Suppressor macrophage treated with lipopolysaccharide for 4 hours (primary cell): ENCODE data around the gene FREY1.

ENCODE experiments used
- DNase-seq: peaks from one replicate; pipeline ENCODE4 v3.0.0-alpha.2; 2020

FREY1 gene, protein sequence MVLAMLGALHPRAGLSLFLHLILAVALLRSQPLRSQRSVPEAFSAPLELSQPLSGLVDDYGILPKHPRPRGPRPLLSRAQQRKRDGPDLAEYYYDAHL

DNA sequence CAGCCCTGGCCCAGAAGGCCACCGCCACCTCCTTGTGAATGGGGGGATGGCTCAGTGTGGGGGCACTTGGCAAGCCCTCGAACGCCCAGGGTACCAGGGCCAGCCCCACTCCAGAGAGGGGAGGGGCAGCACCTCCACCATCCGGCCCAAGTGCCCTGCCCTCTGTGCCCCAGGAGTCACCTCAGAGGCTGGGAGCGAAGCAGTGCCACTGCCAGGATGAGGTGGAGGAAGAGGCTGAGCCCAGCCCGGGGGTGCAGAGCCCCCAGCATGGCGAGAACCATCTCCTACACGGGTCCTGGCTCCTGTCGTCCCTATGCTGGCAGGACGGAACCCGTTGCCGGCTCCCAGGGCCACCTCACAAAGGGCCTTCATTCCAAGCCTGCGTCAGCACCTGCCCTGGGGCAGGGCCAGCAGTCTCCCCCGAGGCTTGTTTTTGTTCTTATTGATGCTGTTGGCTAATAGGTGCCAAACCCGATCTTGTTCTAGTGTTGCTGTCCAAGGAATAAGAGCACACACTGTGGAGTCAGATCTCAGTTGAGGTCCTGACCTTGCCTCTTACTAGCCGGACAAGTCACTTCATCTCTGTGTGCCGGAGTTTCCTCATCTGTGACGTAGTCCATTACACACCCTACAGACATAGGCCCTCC, at the start of gene FREY1:
FREY1 (minus strand) TSS at position 307 of the 647 bp plus-strand sequence; CDS start at position 281, 26 bp downstream.
- no peak for DNase-seq

DNA sequence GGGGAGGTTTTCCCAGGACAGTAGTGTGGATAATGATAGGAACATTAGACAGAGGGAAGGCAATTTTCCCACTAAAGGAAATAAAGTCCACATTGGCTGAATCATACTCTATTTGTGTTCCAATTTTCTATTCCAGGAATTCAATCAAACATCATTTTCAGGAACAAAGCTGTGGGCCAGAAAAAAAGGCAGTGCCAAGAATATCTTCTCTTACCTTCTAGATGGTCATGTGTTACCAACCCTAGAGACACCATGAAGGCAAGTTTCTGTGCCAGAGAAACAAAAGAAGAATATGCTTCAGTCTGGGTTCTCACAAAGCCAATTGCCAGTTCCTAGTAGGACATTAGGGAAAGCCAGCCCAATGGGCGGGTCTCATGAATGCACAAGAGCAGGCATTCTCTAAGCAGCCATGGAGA, 42.9 kb upstream of the FREY1 start:
- no peak for DNase-seq

DNA sequence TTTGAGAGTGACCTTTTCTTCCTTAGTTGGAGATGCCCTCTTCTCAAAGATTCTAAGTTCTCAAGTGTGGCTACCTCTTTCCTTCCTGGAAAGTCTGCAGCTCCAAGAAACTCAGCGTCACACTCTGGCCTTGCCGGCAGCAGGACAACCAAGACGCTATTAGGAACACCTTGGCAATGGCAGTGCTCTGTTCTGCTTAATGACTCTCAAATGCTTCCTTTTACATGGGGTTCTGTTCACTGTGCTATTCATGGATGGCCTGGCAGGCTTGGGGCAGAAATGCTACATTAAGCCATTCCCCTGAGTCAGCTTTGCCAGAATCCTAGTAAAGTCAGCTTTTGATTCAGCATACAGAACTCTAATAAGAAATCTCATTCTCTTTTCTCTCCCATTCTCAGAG, 41.3 kb upstream of the FREY1 start:
- DNase-seq: no peak

DNA sequence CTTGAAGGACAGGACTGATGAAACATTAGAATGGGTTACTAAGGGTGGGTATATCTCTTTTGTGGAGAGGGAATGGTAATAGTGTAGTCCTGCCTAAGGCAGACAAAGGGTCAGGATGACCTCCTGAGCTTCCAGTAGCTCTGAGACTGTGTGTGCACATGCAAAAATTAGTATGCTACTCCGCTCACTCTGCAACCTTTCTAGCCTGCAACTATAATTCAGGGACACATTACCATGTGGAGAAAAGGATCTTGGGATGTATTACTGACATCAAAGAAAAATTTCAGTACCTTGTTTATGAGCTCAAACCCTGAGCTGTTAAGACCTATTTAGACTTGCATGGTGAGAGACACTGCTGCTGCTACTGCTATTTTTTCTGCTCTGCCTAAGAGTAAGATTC, 40.8 kb upstream of the FREY1 start:
- DNase-seq: no peak

DNA sequence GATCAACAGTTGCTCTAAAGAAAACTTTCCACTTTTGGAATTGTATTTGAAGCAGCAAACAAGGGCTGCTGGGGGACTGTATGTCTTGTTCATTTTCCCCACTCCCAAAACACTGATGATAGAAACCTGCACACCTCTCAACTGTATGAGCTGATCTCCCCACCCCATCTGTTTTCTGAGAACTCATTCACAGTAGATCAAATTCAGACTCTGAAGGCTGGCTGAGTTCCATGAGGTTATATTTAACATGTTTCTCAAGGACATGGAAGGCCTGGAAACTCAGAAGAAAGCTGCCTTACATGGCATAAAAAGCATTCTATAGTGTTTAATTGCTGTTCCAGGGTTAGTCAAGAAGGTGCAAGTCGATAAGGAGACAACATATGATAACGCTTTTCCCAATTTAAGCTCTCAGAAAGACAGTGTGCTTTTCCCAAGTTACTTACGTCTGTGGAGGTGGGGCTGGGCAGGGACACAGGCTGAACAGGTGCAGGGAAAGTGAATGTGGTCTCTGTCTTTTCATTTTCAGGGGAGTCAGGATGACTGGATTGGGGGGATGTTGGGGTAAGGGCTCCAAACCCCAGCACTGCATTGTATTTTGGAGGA, 38.4 kb upstream of the FREY1 start:
- DNase-seq: no peak

DNA sequence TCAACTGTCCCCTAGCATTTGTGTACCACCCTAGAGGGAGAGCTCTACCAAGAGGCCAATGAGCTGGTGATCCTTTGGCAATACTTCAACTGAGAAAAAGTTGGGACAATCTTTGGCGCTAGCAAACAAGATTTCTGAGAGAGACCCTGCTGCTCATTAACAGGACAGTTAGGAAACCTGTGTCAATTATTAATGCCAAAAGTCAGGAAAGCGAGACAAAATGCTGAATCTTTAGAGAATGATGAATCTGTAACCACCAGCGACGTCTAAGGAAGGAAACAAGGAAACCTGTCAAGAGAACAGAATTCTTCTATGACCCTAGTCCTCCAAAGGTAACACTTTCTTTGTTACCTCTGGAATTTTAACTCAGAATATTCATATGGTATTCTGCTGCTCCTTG, 35.3 kb upstream of the FREY1 start:
- DNase-seq: no peak

DNA sequence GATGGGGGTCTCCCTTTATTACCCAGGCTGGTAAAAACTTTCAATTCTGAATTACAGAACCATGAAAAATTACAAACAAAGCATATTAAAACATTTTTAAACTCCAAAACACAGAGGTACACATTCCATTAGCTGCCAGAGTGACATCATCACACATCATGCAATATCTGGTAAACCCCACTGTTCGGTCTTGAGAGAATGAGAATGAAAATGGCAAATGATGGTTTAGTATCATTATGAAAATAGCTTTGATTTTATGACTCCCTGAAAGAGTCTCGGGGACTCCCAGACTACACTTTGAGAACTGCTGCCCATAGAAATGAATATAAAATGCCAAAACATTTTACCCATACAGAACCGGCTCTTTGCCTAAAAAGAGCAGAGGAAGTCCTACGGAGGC, 34.2 kb upstream of the FREY1 start:
- DNase-seq: no peak

DNA sequence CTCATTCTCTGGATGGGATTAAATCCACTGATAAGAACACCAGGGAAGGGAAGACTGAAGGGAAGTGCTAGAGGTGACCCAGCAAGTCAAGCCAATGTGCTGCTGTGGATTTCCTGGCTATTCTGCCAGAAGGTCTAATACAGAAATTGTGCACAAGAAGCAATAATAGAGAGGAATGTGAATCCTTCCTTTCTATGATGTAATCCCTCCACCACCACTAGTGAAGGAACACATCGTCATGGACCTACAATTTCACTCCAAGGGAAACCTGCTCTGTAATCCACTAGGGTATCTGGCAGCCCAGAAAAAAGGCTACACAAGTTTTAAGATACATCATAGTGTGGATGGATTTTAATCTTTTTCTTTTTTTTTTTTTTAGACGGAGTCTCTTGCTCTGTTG, 32.8 kb upstream of the FREY1 start:
- no peak for DNase-seq

DNA sequence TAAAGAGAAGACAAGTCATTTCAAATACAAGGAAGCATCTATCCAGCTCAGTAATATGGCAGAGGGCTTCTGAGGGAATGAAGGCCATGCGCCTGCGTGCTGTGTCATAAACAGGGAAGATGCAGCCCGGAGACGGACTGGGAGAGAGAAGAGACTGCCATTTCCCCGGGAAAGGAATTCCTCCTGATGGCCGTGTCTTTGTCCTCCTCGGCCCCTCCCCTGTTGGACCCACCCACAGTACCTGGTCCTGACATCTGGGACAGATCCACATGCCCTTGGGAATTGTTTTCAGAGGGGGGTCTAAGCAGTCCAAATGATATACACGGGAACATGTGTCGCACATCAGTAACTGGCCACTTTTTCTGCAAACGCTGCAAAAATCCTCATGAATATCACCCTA, 30.8 kb upstream of the FREY1 start:
- DNase-seq: no peak

DNA sequence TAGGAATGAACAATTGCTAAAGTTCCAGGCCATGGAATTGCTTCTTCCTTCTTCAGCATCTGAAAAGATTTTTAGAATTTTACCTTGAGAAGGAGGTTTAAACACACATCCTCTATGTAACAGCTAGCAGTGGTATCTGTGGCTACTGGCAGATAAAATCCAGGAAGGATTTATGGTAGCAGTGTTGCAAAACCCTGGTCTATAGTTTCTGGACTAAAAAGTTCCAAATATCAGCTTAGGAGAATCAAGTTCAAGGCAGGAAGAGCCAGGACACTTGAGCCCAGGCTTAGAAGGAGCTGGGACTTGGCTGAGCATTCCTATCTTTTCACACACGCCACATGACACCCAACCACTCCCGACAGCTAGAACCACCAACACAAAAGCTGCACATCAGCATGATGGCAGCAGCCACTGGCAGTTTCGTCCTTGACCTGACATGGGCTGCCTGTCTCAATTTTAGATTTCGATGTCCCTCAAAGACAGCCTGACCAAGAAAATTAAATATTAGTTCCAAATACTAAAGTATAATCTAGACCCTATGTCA, 29.5 kb upstream of the FREY1 start:
- DNase-seq: no peak

DNA sequence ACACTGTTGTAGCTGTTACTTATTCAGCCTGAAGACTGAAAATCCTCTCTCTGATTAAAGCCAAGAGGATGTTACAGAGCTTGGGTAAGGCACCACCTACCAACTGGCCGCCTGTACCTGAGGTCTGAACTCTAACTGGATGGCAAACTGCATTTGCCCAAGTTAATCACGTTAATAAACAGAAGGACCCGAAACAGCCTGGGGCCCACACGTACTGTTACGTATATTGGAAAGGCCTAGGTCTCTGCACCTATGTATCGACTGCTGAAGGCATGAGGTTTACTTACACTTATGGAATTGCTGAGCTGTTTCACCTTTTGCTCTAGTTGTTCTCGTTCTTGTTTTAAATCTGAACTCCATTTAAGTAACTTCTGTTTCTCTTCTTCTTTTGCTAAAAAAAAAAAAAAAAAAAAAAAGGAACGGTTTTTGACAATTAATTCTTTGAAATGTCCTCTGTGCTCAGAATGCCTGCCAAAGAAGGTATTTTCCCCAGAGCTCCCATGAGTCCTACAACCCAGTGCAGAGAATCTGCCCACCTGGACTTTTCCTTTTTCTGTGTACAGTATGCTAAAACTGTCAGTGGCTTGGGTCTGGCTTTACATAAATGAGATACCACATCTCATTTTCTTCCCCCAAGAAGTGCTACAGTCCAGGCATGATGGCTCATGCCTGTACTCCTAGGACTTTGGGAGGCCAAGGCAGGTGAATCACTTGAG, 28.4 kb upstream of the FREY1 start:
- no peak for DNase-seq

DNA sequence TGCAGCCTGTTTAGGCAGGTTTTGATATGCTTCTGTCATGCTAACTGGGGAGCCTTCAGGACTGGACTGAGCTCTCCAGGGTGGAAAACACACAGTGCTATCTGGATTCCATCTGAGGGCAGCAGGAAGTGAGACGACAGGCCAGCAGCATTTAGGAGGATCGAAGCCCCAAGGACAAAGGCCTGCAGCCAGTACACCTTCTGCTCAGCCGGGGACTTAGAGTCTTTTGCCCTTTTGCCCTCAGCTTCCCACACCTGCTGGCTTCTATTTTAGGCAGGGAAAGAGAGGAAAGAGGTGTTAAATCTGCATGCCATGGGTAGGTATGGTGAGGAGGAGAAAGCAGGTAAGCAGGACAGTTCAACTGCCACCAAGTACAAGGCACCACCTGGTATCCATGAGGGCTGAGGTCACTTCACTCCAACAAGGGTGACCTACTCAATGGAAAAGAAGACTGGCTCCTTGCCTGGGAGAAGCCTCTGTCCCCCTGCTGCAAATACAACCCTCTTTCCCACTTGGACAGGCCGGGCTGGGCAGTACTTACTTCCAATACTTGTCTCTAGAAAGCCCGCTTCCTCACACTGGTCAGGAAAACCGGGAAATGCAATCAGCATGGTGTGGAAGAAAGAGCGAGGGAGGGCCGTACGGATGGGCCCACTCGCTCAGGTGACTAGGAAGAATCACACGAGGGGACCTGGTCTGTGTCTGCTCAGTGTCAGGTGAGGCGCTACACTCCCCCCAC, 27.7 kb upstream of the FREY1 start:
- no peak for DNase-seq

DNA sequence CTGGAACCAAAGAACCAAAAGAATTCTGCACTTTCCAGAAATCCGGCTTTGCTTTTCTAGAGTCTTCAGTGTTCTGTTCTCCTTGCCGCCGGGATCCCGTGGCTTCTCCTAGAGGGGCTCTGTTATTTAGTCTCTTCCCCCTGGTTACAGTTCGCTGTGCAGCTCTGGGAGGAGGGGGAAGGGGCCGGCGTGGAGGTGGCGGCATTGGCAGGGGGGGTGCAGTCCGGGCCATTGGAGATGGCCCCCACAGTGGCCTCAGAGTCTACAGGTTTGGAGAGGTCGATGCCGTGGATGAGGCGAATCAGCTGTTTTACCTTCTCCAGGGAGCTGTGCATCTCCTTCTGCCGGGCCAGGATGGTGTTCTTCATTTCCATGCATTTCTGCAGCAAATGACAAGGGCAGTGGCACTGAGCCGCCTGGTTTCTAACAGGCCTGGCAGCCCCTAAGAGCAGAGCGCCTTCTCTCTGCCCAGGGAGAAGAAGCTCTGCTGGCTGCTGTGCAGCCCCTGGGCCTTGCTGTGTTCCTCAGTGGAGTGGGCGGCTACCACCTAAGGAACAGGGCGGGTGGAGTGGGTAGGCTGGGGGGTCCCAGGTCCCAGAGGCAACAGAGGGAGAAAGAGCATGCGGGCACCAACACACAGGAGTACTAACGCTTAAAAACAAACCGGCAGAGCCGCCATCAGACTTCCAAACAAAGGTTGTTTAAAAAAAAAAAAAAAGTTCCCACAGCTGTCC, 26.9 kb upstream of the FREY1 start:
- no peak for DNase-seq

DNA sequence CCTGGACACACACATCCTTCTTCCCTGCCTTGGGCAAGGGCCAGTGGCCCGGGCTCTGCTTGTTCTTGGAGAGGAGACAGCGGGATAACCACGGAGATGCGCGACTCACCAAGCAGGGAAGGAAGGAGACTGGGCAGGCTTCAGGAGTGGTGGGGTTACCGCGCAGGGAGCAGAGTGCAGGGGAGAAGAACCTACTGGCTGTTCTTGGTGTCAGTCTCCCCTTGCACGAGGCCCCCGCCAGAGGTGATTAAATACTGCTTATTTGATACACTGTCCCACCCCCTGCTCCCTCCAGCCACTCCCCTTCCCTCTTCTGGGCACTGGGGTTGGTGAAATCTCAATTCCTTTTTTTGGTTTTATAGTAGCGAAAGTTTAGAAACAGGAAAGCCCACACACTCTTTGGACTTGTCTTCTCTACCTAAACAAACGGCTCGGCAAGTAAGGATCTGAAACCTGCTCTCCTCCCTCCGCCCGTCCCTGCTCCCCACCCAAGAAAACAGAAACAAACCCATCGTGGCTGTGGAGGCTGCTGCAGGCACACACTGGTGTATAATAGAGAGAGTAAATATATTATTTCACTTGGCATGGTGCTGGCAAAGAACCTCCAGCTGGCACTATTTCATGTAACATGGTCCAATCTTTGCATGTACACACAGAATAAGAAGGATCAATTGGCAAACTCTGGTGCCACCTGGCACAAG, 26.2 kb upstream of the FREY1 start:
- DNase-seq: peak; percentile 67

DNA sequence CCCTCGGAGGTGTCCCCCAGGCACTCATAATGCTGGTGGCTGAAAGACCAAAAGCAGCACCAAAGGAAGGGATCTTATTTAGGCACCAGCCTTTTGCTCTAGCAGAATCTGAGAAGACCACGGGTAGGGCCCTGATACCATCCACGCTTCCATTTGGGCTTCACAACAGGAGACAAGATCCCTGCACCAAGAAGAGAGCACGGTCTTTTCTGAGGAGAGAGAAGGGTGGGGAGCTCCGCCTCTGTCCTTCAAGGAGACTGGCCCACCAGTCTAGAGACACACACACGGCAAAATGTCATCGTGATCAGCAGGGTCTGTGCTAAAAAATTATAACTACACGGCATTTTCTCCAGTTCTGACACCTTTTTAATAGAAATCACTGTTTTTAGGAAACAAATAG, 25.1 kb upstream of the FREY1 start:
- DNase-seq: no peak

DNA sequence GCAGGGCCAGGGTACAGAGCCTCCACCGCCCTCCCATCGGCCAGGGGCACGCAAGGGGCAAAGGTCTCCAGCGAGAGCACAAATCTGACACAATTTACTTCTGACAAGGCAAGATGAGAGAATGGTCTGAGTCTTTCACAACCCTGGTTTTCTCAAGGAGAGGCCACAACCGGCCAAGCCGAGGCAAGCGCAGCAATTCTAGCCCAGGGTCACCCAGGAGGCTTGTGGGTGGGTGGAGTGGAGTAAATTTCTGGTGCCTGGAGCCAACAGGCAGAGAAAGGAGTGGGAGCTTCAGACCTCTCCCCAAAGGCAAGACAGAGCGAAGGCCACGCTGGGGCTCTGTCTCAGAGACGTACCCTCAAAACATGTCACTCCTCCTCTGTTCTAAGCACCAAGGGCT, 24.7 kb upstream of the FREY1 start:
- no peak for DNase-seq

DNA sequence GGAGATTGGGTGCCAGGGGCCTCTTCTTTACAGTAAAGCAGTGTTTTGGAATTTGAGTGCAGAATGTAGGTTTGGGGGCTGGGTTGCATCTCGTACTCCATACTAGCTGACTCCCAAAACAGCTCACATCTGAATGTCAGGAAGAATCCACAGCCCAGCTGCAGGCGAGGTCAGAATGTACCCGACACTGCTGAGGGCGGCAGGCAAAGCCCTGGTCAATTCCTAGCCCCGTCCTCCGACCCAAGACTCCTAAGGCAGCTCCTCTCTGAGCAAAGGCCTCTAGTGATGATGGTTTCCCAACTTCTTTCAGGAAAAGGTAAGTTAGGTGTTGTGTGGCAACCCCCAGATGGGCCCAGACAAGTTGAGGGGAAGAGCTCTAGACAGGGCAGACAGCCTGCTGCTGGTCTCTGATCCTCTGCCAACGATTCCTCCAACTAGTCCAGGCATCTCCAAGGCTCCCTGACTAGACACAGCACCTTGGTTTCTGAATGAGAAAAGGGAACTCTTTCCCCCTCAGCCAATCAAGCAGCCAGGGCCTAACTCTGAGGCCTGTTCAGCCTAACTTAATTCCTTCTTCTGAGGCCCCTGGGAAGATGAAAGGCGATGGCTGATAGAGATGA, 24.0 kb upstream of the FREY1 start:
- no peak for DNase-seq

DNA sequence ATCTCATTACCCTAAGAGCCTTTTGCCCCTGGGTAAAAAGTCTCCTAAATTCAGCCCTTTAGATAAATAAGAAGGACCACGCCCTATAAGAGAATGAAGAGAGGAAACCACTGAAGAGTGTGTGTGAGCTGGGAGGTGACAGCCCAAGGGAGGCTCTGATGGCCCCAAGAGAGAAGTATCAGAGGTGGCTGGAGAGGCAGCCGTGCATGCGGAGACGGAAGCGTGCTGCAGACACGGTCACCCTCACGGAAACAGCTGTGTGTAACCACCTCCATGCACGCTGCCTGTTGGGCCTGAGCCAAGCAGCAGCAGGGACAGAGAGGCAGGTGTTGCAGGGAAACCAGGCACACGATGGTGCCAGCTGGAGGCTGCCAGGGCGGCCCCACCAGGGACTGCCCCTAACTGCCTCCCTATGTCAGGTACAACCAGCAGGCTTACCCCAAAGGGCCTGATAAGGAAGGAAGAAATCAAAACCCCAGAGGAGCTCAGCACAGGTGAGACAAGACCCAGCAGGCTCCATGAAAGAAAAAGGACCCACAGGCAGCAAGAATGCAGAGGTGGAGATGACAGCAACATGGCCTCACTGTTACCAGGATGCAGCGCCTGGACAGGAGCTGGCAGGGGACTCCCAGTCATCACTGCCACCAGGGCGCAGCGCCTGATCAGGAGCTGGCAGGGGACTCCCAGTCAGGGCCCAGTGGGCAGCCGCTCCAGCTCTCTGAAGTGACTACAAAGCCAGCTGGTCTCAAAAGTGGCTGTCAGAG, 23.1 kb upstream of the FREY1 start:
- DNase-seq: no peak

DNA sequence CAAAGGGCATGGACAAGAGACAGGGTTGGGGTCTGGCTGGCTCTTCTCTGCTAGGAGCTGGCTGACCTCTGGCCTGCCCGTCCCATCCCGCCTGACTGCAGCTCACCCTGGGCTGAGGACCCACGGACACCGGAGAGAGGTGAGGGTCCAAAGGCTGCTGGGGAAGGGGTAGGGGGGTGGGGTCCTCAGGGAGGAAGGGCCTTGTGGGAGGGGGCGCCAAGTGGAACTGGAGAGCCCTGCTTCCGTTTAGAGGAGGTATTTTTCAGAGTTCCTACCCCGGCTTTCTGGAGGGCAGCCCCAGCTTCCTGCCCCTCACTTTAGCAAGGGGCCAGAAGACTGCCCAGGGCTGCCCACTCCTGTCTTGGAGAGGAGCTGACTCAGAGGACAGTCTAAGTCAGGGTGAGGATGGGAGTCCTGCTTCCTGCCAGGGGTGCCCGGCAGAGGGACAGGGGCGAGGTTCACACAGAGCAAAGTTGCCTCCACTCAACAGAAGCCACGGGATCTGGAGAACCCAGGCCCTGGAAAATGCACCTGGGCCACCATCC, 22.5 kb upstream of the FREY1 start:
- DNase-seq: no peak

DNA sequence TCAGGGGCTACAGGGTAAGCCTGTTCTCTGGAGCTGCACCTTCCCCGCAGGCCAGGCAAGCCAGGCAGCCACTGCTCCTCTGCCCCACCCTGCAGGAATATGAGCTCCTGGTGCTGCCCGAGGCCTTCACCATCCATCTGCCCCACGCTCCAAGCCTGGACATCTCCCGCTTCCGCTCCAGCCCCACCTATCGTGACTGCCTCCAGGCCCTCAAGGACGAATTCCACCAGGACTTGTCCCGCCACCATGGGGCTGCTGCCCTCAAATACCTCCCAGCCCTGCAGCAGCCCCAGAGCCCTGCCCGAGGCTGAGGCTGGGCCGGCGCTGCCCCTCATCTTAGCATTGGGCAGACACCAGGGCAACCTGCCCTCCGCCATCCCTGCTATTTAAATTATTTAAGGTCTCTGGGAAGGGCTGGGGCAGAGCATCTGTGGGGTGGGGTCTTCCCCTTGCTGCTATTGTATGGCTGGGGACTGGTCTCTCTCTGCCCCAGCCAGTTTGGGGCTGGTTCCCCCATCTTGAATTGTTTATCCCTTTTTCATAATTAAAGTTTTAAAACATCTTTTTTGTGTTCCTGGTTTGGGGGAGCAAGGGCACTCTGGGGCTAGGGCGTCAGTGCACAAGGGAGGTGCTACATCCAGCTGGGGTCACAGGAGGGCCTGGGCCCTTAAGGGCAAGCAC, 21.6 kb upstream of the FREY1 start:
- DNase-seq: no peak
